AG10803 (cell line): ENCODE data around the gene MYO6.

ENCODE experiments used
- DNase-seq: peaks from one replicate; pipeline ENCODE4 v3.0.0; 2010; ENCODE audit warnings: low read depth
- H3K4me3 ChIP-seq: 2 replicates; pipeline ENCODE4 v1.5.1; 2011; ENCODE audit warnings: mild to moderate bottlenecking, low read length, control low read depth
- TF ChIP-seq, protein P1 (sequence below): conservative IDR thresholded peaks from 2 replicates; pipeline ENCODE4 v1.5.1; 2011; ENCODE audit warnings: mild to moderate bottlenecking, low read length, control low read depth, inconsistent platforms

MYO6 gene

DNA sequence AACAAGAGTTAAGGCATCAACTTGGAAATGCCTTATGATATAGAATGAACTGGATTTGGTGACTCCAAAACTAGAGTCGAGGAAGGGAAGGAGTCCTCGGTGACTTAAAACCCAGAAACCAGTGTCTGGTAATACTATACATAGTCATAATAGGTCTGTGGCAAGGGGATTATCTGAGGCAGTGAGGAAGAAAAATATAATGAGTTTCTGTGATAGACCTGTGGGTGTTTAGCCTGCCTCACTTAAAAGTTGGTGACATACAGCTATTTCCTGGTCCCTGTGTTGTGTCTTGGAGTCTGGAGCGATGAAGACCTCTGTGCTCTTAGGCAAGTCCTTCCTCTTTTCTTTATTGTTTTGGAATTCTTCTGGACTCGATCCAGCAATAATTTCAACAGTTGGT, 5.1 kb upstream of the MYO6 start:
- TF ChIP-seq, protein P1, sequence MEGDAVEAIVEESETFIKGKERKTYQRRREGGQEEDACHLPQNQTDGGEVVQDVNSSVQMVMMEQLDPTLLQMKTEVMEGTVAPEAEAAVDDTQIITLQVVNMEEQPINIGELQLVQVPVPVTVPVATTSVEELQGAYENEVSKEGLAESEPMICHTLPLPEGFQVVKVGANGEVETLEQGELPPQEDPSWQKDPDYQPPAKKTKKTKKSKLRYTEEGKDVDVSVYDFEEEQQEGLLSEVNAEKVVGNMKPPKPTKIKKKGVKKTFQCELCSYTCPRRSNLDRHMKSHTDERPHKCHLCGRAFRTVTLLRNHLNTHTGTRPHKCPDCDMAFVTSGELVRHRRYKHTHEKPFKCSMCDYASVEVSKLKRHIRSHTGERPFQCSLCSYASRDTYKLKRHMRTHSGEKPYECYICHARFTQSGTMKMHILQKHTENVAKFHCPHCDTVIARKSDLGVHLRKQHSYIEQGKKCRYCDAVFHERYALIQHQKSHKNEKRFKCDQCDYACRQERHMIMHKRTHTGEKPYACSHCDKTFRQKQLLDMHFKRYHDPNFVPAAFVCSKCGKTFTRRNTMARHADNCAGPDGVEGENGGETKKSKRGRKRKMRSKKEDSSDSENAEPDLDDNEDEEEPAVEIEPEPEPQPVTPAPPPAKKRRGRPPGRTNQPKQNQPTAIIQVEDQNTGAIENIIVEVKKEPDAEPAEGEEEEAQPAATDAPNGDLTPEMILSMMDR, result no peak
- H3K4me3 ChIP-seq, result no peak overlapping the region
- no peak for DNase-seq

DNA sequence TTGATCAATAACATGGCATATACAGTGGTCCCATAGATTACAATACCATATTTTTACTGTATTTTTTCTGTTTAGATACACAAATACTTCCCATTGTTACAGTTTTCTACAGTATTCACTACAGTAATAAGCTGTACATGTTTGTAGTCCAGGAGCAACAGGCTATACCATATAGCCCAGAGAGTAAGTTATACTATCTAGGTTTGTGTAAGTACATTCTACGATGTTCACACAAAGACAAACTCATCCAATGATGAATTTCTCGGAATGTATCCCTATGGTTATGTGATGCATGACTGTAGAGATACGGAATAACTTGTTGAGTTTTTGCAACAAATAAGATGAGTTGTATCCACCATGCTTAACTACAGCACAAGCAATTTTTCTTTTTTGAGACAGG, 3.6 kb upstream of the MYO6 start:
- H3K4me3 ChIP-seq, result no peak overlapping the region
- no peak for DNase-seq
- TF ChIP-seq, protein P1, result no peak

DNA sequence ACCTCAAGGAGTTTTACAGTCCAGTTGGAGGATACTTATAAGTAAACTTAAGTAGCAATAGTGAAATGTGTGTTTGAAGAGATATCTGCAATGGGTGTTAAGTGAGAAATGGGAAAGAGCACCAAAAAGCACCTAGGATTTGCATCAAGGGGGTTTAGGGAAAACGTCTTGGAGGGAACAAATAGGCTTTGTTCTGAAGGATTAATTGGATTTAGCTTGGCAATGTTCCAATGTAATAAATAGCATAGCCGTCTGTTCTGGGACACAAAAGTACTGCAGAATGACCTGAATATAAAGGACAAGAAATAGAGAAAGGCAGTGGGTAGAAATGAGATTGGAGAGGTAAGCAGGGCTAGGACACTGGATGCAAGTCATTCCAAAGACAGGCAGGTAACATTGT, 2.8 kb upstream of the MYO6 start:
- TF ChIP-seq, protein P1, result no peak
- no peak overlapping the region for H3K4me3 ChIP-seq
- DNase-seq, result no peak

DNA sequence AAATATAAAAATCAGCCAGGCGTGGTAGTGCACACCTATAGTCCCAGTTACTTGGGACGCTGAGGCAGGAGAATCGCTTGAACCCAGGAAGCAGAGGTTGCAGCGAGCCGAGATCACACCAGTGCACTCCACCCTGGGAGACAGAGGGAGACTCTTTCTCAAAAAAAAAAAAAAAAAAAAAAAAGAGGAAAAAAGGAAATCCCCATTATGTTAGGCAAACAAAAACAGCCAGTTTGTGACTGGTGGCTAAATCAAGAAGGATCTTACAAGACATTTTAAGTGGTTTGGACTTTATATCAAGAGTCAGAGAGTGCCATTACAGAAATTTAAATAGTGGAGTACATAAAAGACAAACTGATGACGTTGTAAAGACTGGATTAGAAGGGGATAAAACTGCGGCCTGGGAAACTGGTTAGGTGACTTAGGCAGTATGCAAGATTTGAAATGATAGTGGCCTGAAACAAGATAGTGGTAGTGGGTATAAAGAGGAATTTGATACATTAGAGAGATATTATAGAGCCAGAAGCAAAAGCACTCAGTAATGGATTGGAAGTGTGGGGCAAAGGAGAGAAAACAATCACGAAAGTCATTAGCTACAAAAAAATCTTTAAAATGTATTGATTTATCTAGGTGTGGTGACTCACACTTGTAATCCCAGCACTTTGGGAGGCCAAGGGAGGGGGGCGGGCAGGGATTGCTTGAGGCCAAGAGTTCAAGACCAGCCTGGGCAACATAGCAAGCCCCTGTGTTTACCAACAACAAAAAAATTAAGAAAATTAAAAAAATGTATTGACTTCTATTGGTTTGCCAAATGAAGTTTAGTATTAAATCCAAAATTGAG, 1.7 kb upstream of the MYO6 start:
- DNase-seq, result no peak
- TF ChIP-seq, protein P1, result no peak
- no peak overlapping the region for H3K4me3 ChIP-seq

DNA sequence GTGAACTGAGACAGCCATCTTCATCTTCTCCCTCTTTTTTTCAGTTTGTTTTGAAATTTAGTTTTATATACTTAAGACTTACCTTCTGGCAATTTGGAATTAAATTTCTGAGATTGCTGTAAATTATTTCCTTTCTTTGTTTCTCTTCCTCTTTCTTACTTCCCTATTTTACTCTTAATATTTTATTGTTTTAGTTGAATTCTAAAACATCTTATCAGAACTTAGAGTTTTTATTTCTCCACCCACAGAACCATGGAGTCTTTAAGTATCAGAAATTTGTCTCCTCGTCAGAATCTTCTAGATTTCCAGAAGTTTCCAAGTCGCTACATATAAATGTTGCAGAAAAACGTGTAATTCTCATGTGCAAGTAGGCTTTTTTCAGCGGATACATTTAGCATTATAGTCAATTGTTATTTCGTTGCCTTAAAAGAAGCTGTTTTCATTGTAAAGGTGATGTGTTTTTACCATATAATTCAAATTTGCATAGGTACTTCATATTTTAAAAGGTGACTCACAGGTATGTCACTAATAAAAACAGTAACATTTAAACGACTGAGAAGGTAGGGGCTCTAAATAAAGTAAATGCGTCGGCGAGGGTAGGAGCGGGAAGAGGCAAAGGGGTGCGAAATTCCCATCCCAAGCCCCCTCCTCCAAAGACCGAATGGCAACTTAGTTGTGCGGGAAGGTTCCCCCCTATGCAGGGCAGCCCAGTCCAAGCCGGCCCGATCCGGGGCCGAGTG, 866 bp upstream of the MYO6 start:
- DNase-seq, result no peak
- TF ChIP-seq, protein P1, result no peak
- H3K4me3 ChIP-seq, result peak overlapping the region; percentile 88

DNA sequence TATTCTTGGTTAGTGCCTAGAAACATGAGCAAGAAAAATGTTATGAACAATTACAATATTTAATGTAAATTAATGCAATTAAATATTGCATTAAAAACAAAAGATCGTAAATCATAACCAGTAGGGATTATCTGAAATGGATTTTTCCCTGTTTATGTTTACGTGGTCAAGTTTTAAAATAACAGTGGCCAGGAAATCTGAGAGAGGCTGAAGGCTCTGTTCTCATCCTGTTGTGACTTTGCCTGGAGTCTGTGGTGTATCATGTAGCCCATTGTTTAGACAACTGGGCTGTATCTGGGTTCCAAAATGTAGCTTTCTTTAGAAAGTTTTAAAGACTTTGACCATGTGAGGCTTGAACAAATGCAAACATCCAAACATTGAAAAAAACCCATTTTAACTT, 2.4 kb downstream of the MYO6 start:
- DNase-seq, result peak; percentile 8
- no peak overlapping the region for H3K4me3 ChIP-seq
- TF ChIP-seq, protein P1, result no peak

DNA sequence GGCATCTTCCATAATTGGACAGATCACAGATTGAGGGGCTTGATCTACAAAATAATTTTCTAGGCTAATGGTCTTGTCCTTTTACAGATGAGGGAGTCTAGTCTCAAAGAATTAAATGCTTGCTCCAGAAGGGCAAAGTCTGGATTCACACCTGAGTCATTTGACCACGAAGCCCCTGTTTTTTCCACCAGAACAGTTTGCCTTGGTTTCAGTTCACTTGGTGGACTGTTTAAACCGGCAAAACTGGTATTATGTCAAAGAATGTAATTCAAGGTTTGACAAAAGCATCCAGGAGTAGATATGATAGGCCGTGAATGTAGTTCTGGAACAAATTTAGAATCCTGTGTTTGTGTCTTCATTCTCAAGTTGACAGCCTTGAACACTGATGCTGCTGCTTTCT, 3.3 kb downstream of the MYO6 start:
- no peak overlapping the region for H3K4me3 ChIP-seq
- DNase-seq, result no peak
- TF ChIP-seq, protein P1, result no peak
